BE2C (cell line): ENCODE results near the gene VTI1A.

Experiments used
- DNase-seq: peaks from one replicate; pipeline ENCODE4 v3.0.0-alpha.2; 2020
- H3K27me3 ChIP-seq: fragments of 250-450 bp; sonication (Bioruptor Pico); 2 replicates; pipeline ENCODE4 v1.5.1; 2020; ENCODE audit warnings: mild to moderate bottlenecking
- H3K36me3 ChIP-seq: fragments of 250-450 bp; sonication (Bioruptor Pico); 2 replicates; pipeline ENCODE4 v1.5.1; 2020; ENCODE audit warnings: mild to moderate bottlenecking
- H3K4me1 ChIP-seq: fragments of 250-450 bp; sonication (Bioruptor Pico); 2 replicates; pipeline ENCODE4 v1.5.1; 2020
- H3K4me3 ChIP-seq: 2 replicates; pipeline ENCODE4 v1.5.1; 2011; ENCODE audit warnings: low read depth, low read length
- H3K9me3 ChIP-seq: fragments of 250-450 bp; sonication (Bioruptor Pico); 2 replicates; pipeline ENCODE4 v1.5.1; 2020
- TF ChIP-seq, protein P1 (sequence below): IDR thresholded peaks from 2 replicates; pipeline ENCODE4 v1.5.1; 2012; ENCODE audit warnings: mild to moderate bottlenecking, low read depth, low read length

Gene VTI1A

DNA sequence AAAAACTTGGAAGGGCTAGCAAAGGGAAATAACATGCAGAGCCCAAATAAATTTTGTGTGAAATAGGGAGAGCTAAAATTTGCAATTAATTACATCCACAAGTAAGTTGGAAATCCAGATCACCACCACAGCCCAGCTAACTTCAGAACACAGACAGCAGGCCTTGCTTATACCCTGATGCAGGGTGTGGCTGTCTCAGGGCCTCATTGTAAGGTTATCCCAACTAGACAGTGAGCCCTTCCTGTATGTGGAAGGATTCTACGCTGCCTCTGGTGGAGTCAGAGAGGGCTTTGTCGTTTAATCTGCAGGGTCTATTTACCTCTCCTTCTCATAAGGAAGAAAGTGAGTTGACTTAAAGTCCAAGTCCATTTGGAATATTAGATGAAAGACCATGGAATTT lies 322.1 kb downstream of the VTI1A start:
- no peaks in the 10 kb centered on the region for H3K27me3 ChIP-seq
- no peaks in the 10 kb centered on the region for H3K36me3 ChIP-seq
- no peak for DNase-seq
- no peak overlapping the region for H3K4me3 ChIP-seq
- TF ChIP-seq, protein P1, sequence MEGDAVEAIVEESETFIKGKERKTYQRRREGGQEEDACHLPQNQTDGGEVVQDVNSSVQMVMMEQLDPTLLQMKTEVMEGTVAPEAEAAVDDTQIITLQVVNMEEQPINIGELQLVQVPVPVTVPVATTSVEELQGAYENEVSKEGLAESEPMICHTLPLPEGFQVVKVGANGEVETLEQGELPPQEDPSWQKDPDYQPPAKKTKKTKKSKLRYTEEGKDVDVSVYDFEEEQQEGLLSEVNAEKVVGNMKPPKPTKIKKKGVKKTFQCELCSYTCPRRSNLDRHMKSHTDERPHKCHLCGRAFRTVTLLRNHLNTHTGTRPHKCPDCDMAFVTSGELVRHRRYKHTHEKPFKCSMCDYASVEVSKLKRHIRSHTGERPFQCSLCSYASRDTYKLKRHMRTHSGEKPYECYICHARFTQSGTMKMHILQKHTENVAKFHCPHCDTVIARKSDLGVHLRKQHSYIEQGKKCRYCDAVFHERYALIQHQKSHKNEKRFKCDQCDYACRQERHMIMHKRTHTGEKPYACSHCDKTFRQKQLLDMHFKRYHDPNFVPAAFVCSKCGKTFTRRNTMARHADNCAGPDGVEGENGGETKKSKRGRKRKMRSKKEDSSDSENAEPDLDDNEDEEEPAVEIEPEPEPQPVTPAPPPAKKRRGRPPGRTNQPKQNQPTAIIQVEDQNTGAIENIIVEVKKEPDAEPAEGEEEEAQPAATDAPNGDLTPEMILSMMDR, result no peak
- H3K4me1 ChIP-seq, result peaks cover 3% of the 10 kb centered on the region; the same call in 1 of the 2 replicates
- H3K9me3 ChIP-seq, result no peaks in the 10 kb centered on the region

DNA sequence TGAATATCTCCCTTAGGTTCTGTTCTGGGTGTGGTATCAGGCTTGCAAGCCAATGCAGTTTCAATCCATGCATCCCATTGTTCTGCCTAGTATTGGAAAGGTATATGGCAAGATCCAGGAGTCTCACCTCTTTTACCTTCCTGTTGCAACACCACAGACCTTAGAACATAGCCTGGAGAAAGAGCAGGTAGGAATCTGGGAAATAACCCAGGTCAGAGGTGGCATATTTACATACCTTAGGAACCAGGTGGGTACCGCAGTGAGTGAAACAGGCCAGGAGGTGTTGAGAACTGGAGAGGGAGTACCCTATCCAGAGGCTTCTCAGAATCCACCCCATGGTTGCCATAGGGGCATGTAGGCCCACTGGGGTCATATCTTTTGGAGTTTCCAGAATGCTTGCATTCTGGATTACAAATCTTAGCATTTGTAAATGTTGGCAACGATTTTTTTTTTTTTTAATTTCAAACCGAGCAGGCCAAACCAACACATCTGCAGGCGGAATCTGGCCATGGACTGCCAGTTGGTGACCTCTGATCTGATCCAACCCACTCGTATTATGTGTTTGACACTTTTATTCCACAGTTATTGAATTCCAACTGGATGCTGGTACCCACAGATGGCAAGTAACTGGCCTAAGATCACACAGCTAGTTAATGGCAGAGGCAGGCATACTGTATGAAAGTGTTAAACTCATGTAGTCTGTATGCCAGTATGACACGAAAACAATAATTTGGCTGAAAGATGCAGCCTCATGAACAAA lies 322.8 kb downstream of the VTI1A start:
- TF ChIP-seq, protein P1, result no peak
- H3K4me3 ChIP-seq, result no peak overlapping the region
- peaks cover 3% of the 10 kb centered on the region; the same call in 1 of the 2 replicates for H3K4me1 ChIP-seq
- DNase-seq, result no peak
- H3K27me3 ChIP-seq, result no peaks in the 10 kb centered on the region
- no peaks in the 10 kb centered on the region for H3K9me3 ChIP-seq
- H3K36me3 ChIP-seq, result no peaks in the 10 kb centered on the region

GRCh38 chr10:112771733-112772132 lies 324.7 kb downstream of the VTI1A start:
- DNase-seq, result no peak
- Histone ChIP-seq H3K4me1 (peaks cover 9% of the 10 kb centered on the region), H3K4me3 (no peak overlapping the region), H3K27me3 (no peaks in the 10 kb centered on the region), H3K36me3 (no peaks in the 10 kb centered on the region), H3K9me3 (no peaks in the 10 kb centered on the region)
- TF ChIP-seq, protein P1, result no peak

GRCh38 chr10:112773783-112774182 lies 326.8 kb downstream of the VTI1A start:
- H3K36me3 ChIP-seq, result no peaks in the 10 kb centered on the region
- TF ChIP-seq, protein P1, result no peak
- no peak for DNase-seq
- H3K9me3 ChIP-seq, result no peaks in the 10 kb centered on the region
- H3K4me3 ChIP-seq, result no peak overlapping the region
- no peaks in the 10 kb centered on the region for H3K27me3 ChIP-seq
- H3K4me1 ChIP-seq, result peaks cover 9% of the 10 kb centered on the region

- DNase-seq, result no peak
- TF ChIP-seq, protein P1, result no peak
- Histone ChIP-seq H3K4me3 (no peak overlapping the region), H3K9me3 (no peaks in the 10 kb centered on the region), H3K27me3 (no peaks in the 10 kb centered on the region), H3K36me3 (no peaks in the 10 kb centered on the region), H3K4me1 (peaks cover 9% of the 10 kb centered on the region)
Observed at GRCh38 chr10:112774210-112774609, 327.2 kb downstream of the VTI1A start.

DNA sequence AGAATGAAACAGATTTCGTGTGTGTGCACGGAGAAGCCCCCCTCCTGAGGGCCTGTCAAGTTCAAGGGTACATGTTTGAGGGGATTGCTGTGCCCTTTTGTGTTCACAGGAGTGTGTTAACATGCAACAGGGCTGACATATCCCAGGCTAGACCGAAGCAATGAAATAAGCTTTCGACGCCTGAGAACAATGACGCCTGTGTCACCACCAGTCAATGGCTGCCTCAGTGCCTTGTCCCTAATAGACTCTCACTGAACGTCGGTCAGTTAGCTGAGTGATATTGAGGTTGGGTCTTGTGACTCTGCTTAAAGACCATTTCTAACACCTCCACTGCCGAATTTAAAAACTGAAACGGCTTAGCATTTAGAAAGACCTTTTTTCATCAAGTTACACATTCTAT lies 327.8 kb downstream of the VTI1A start:
- H3K27me3 ChIP-seq, result no peaks in the 10 kb centered on the region
- DNase-seq, result no peak
- TF ChIP-seq, protein P1, result no peak
- H3K9me3 ChIP-seq, result no peaks in the 10 kb centered on the region
- H3K36me3 ChIP-seq, result no peaks in the 10 kb centered on the region
- no peak overlapping the region for H3K4me3 ChIP-seq
- peaks cover 9% of the 10 kb centered on the region for H3K4me1 ChIP-seq
